ENCODE results near the gene SLC22A4.

Gene SLC22A4

DNA sequence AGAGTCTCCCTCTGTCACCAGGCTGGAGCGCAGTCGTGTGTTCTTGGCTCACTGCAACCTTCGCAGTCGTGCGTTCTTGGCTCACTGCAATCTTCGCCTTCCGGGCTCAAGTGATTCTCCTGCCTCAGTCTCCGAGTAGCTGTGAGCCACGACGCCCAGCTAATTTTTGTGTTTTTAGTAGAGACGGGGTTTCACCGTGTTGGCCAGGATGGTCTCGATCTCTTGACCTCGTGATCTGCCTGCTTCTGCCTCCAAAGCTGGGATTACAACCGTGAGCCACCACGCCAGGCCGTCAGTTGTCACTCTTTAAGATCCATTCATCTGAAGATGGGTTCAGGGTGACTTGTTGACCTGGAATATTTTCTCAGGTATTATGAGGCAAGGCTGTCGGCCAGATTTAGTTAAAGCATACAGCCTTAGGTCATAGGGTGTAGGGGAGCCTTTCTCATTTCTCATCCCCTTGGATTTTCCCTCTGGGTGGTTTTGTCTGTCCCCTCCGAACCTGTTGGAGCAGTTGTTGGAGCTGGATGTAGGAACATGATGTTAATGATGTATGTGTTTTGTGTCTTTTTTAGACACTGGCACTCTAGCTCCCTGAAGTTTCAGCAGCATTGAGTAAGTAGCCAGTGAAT is 76.9 kb downstream of the SLC22A4 start:
- DNase-seq (ENCODE audit: low read depth in 4 of 4, low spot score in 1 of 4) = no peak

DNA sequence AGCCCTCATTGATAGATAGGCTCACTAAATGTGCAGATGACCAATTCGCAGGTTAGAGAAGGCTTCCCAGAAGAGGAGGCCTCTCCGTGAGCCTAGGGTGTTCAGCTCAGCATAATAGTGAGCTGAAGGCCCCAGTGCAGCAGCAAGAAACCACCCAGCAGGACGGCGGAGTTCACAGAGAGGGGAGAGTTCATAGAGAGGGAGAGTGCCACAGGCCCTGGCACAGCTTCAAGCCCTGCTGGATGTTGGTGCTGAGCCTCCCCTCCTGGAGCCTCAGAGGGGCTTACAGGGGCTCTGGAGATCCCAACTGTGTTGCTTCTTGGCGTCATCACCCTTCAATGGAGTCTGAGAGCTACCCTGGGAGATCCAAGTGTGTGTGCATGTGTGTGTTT is 77.4 kb downstream of the SLC22A4 start:
- DNase-seq (ENCODE audit: low read depth in 4 of 4, low spot score in 1 of 4) = no peak

DNA sequence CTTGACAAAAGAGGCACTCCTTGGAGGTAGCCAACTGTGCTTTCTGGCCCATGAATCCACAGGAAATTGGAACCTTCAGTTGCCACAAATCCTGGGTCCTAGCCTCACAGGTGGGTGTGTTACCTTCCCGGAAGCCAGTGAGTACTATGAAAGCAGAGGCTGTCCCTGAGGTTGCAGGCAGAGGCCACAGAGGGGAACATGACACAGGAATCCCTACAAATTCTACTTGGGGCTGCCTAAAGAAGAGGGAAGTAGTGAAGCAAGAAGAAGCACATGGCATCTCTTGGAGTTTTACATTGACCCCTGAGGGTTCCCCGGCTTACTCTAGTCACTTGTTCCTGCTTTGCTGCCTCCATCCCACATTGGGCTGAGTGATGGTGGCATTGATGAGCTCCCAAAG is 77.9 kb downstream of the SLC22A4 start:
- DNase-seq (ENCODE audit: low read depth in 4 of 4, low spot score in 1 of 4) = no peak

DNA sequence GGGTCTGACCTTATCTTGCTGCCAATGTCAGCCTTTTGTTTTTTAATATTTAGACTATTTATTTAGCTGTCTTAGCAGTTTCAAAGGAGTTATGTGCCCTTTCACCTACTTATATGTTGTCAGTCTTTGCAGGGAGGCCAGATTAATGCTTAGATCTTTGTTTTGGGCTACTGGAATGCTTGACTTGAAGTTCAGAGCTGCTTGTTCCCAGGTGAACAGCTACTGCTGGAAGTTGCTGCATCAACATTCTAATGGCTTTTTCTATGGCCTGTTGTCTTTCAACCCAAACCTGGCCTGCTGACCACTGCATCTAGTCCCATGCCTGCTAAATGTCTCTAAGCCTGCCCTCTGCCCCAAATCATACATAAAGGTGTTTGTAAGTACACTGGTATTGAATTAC is 78.3 kb downstream of the SLC22A4 start:
- no peak for DNase-seq (ENCODE audit: low read depth in 4 of 4, low spot score in 1 of 4)

DNA sequence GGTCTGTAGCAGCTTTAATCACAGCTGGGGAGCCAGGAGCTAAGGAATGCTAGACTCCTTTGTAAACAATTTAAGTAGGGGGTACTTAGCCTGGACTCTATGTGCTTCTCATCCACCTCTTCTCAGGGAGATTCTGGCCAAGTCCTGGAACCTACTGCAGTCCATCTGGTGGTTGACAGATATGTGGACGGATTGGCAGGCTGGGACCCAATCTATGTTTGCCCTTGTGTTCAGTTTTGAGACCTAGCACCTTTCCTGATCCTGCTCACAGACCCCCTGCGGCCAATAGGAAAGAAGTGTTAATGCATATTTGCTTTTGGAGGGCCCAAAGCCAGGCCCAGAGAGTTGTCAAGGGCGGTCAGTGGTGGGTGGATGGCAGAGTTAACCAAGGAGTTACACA is 81.8 kb downstream of the SLC22A4 start:
- DNase-seq (ENCODE audit: low read depth in 4 of 4, low spot score in 1 of 4) = no peak

DNA sequence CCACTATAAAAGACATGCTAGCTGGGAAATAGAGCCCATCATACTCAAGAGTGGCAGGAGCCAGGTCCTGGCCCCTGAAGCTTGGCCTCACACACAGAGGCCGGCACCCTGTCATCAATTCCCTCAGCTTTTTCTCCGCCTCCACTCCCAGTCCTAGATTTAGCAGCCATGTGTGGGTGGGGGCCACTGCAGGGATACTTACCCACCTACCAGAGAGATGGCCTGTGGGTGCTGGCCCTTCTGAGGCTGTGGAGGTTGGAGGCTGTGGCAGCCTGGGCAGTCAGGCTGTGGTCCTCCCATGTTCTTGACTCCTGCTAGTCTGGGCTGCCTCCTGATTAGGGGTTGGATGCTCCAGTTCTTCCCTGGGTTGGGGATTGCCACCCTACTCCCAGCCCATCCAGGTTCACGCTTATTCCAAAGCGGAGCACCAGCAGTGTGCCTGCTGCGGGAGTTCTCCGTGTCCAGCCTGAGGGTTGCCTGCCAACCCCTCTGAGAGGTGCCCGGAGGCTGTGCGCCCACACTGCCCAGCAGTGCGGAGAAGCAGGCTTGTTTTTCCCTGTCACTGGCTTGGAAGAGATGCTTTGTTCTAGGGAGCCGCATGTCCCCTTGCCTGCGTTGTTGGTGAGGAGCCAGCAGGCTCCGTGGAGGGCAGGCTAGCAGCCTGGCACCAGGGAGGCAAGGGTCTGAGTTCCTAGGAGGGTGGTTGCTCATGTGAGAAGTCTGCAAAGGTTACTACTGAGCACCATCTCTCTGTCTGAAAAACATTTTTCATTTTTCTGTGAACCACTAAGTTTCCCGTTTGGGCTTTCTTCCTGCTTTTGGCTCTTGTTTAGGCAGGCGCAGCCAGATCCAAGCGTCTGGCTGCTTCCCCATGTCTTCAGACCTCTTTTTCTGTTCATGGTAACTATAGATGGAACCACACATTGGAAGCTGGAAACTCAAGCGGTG is 82.8 kb downstream of the SLC22A4 start:
- DNase-seq (ENCODE audit: low read depth in 4 of 4, low spot score in 1 of 4) = no peak

DNA sequence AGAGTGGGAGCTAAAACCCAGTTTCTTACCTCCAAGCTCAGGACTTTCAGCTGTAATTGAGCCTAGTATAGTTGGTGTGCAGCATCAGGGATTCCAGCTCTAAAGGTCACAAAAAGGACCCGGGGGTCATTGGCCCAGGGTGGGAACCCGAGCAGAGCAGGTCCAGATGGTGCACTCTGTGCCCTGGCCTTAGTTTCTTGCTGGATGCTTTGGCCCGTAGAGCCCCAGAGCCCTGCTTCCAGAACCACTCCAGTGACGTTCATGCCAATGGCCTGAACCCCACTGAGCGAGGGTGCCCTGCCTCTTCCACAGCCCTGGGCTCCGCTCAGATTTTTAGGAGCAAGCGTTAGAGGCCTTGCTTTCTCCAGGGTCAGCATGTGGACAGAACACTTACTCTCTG is 83.5 kb downstream of the SLC22A4 start:
- no peak for DNase-seq (ENCODE audit: low read depth in 4 of 4, low spot score in 1 of 4)

DNA sequence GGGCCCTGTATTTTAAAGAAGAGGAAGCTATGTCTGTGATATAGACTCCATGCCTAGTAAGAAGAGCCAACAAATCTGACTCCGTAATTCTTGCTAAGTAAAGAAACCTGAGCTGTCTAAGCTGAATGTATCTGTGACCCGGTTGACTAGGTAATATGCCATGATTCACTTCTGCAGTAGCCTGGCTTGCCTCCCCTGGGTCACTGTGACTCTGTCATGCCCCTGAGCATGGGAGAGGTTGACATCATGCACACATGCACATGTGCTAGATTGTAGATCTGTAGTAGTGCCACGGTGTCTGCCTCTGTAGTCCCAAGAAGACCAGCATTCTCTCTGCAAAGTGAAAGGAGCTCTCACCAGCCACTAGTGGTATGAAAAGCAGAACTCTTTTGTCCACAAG is 84.4 kb downstream of the SLC22A4 start:
- no peak for DNase-seq (ENCODE audit: low read depth in 4 of 4, low spot score in 1 of 4)

DNA sequence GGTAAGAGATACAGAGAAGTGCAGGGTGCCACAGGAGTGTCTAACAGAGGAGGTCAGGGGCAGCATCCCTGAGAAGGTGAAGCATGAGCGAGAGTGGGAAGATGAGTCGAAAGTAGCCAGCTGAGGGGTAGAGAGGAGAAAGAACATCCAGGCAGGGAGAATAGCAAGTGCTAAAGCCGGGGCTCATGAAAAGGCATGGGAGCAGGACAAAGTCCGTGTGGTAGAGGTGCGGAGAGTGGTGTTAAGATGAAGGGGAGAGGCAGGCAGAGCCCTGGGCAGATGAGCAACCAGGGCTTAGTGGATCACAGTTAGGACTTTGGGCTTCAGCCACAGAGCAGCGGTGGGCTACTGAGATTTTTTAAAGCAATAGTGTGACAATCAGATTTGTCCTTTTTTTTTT is 85.9 kb downstream of the SLC22A4 start:
- DNase-seq (ENCODE audit: low read depth in 4 of 4, low spot score in 1 of 4) = no peak

DNA sequence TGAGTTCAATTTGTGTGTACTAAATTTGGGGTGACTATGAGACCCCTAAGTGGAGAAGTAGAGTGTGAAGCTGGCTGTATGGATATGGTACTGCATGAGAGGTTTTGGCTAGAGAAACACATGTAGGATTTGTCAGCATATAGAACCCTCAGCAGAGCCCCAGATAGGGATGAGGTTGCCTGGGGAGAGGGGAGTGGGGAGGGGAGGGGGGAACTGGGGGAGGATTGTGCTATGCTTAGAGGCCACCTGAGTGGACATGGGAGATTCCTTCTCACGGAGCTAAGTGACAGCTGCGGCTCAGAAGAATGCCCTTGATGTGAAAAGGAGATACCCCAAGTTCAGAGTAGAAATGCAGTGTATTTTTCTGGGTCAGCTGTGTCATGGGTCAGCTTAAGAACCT is 86.5 kb downstream of the SLC22A4 start:
- DNase-seq (ENCODE audit: low read depth in 4 of 4, low spot score in 1 of 4) = no peak

DNA sequence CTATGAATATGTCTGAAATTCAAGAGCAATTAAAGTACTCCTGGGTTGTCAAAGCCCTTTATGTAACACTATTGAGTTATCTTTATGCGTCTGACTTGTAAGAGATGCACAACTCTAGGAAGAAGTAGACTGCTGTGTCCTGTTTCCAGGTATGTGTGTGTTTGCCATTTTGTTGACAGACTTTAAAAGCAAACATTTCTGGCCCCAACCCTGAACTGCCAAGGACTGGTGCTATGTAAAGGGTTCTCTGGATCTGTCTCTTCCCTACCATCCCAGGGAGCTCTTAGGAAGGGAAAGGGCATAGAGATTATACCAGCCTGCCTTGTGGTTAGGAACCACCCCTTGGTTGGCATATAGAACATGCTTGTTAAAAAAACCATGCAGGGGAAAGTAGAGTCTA is 87.4 kb downstream of the SLC22A4 start:
- no peak for DNase-seq (ENCODE audit: low read depth in 4 of 4, low spot score in 1 of 4)

DNA sequence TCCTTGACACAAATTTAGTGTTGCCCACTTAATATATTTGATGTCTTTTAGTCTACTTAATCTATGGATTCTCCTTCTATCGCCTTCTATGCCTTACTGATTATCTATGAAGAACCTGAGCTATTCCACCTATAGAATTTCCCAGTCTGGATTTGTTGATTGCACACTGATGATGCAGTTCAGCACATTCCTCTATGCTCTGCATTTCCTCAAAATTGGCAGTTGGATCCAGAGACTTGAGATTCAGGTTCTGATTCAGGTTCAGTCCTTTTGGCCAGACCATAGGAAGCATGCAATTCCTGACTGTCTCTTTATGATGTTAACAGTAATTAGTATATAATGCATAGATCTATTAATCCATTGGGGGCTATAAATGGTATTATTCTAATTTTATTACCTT is 89.1 kb downstream of the SLC22A4 start:
- DNase-seq (ENCODE audit: low read depth in 4 of 4, low spot score in 1 of 4) = no peak

DNA sequence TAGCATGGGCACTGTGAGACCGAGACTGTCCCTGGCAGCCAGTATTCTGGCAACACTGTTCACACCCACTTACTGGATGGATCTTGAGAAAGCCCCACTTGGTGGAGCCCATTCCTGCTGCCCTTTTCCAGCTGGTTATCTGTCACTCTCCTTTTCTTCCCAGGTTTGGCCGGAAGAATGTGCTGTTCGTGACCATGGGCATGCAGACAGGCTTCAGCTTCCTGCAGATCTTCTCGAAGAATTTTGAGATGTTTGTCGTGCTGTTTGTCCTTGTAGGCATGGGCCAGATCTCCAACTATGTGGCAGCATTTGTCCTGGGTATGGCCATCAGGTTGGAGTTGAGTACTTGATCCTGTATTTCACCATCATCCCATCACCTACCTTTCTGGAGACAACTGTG is 89.8 kb downstream of the SLC22A4 start:
- DNase-seq (ENCODE audit: low read depth in 4 of 4, low spot score in 1 of 4) = no peak

DNA sequence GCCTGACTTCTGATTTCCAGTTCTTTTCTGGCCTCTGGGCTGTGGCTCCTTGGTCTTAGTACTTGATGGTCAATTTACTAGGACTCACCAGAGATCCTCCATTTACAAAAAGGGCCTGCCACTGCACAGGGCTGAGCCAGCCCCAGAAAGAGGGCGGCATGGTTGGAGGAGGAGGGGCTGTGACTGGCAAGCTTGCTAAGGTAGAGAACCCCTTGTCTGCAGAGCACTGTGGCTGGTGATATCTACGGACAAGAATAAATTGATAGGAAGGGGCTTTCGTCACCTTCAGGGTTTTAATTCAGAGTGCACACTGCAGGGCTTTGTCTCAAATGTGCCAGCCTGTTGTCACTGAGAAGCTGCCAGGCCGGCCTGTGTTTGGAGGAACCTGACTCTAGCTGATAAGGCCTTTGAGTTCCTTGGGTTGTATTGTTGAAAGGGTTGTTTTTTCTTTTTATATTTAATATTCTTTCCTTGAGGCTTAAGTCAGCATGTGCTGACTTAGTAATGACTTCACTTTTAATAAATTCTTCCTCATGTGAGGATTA is 90.4 kb downstream of the SLC22A4 start:
- no peak for DNase-seq (ENCODE audit: low read depth in 4 of 4, low spot score in 1 of 4)

DNA sequence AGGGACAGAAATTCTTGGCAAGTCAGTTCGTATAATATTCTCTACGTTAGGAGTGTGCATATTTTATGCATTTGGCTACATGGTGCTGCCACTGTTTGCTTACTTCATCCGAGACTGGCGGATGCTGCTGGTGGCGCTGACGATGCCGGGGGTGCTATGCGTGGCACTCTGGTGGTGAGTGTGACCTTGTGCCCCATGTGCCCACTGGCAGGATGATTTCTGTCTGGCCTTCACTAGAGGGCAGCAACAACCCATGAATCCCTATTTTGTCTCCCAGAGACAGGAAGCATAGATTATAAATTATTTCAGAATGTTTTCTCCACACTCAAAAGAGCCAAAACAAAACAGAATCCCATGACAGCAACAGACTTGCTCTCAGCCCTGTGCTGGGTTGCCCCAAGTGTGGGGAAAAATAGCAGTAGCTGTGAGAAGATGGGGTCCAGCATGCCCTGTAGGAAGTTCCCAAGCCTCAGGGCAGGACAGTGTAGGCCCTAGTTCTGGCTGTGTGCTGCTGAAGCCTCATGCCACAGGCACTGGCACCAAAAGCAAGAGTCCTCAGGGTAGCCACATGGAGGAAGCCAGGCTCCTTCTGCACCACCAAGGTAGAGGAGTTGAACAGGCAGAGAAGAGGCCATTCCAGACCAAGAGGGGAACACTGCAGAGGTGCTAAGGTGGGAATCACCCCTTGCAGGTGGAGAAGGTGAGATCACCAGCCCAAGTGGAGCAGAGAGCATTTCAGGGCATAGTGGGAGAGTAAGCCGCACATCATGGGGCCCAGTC is 91.3 kb downstream of the SLC22A4 start:
- DNase-seq (ENCODE audit: low read depth in 4 of 4, low spot score in 1 of 4) = peak in 2 of 4 experiments; percentile 34 to 45

DNA sequence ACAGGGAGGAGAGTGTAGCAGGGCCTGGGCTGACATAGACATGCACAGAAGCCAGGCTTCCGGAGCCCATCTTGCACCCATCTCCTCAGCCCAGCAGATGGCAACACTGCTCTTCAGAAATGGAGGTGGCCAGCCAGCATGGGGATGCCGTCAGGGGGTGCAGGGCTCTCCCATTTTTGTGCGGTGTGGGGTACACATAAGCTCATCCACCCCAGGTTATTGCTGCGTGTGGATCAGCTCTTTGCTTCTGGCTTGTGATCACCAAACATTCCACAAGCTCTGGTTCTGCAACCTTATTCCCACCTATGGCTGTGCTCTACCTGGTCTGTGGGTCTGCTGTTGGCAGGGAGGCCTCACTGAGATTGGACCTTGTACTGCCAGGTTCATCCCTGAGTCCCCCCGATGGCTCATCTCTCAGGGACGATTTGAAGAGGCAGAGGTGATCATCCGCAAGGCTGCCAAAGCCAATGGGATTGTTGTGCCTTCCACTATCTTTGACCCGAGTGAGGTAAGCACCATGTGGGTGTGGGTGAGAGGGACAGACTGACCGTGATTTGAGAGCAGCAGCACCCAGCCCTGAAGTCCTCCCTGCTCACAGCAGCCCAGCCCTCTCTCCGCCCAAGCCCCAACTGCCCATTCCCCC is 92.6 kb downstream of the SLC22A4 start:
- DNase-seq (ENCODE audit: low read depth in 4 of 4, low spot score in 1 of 4) = peak in 3 of 4 experiments; percentile 48 to 60 (median 51)

DNA sequence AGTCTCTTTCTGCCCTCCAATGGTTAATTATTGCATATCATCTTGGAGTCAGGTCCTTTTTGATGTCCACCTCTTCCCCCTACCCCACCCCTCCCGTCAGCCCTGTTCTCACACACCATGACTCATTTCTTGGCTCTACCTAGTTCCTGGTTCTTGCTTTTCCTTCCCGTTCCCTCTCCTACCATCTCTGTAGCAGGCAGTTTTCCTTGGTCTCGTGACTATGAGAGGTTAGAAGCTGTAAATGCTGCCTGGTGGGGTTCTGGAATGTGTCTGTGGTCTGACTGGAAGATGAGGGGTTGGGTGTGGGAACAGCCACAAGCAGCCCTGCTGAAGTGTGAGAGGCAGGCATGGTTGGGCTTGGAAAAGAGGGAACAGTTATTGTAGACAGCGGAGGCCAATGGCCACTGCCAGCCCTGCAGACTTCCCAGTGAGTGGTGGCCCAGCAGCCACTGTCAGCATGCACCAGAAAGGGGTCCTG is 93.5 kb downstream of the SLC22A4 start:
- no peak for DNase-seq (ENCODE audit: low read depth in 4 of 4, low spot score in 1 of 4)

DNA sequence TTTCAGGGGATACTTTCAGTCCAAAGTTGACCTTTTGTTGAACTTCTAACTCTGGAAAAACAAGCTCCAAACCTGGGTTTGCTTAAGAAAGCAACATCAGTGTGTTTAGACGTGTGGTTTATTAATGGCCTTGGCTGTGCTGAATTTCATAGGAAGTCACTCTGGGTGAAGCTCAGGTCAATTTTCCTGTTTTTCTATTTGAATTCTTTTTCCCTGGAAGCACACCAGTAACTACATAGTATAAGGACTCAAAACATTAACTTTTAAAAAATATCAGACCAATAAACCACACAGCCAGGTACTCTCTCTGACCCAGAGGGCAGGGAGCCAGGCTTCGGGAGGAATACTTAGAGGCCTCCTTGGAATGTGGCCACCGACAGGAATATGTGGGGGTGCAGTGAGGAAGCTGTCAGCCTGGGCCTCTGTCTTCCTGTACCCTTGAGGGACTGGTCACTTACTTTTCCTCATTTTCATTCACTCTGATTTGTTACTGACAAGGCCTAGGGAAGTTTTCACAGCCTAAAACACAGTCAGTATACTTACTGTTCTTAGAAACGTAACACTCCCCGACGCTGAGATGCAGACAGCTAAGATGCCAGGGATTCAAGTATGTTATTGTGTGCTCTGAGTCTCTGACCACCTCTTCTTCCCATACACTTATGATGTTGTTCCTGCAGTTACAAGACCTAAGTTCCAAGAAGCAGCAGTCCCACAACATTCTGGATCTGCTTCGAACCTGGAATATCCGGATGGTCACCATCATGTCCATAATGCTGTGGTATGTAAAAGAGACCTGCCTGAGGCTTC is 94.3 kb downstream of the SLC22A4 start:
- DNase-seq (ENCODE audit: low read depth in 4 of 4, low spot score in 1 of 4) = no peak

DNA sequence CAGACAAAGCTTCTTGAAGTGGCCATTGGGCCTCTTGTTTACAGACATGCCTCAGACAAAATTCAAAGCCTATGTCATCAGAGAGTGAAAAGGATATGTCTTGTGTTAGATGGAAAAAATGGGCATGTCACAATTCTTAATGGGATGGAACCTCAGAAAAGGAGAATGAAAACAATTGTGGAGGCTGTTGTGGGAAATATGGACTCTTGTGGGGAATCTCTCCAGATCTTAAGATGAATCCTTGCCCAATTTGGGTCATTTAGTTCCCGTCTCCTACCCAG is 94.8 kb downstream of the SLC22A4 start:
- no peak for DNase-seq (ENCODE audit: low read depth in 4 of 4, low spot score in 1 of 4)

DNA sequence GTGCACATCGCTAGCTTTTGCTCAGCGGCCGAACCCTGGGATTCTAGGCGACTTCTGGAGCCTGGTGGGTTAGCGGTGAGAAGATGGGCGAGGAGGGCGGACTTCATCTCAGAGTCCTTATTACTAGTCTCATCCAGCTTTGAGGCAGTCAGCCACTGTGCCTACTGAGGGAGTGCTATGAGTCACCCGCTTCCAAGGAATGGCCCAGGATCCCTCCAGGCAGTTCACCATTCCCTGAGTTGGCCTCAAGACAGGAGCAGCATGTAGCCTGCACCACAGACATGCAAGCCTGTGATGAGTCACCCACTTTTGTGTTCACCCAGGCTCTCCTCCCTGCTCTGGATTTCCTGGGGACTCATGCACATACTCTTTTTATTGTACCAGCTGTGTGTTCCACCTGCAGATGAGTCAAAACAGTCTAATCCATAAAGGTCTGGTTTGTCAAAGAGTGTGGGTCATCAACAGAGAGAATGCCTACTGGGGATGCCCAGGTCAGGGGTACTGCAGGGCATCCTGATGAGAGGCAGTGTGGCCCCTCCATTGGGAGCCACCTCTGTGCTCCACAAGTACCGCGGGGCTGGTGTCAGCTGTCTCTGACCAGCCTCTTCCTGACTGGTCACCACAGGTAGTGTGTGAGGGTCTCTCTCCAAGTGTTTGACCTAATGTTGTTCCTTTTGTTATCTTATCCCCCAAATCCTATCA is 95.5 kb downstream of the SLC22A4 start:
- no peak for DNase-seq (ENCODE audit: low read depth in 4 of 4, low spot score in 1 of 4)

Measured in stimulated activated CD4-positive, alpha-beta T cell treated with anti-CD3 and anti-CD28 coated beads, Interleukin-1b, Interleukin-23, amount 100 ng/mL, for 24 hours (primary cell).